ENCODE results near the gene TKT. TPM values are rescaled to one million over a fixed set of nuclear protein-coding genes. Genes with fewer than 3 reads are reported as not detected.
A peak's percentile ranks its signal among the peaks of the same experiment; 100 is the strongest.

TKT gene
- total RNA-seq, 1 experiment from 2014 or later, result 650 TPM

- H3K23ac ChIP-seq (ENCODE audit: insufficient read length, low read depth, low read length), result no peak overlapping the region
- H3T11ph ChIP-seq (ENCODE audit: low read length), result no peak overlapping the region
- H2AK5ac ChIP-seq (ENCODE audit: insufficient read length, low read length), result no peak overlapping the region
- H3K18ac ChIP-seq (ENCODE audit: insufficient read length, low read depth, low read length), result no peak overlapping the region
- no peak overlapping the region for H2BK20ac ChIP-seq (ENCODE audit: low read depth, low read length, poor library complexity, severe bottlenecking)
- H3K4me3 Mint-ChIP-seq, result no peak overlapping the region
- H2BK120ac ChIP-seq (ENCODE audit: low read depth, low read length, poor library complexity, severe bottlenecking), result no peak overlapping the region
- peaks cover 65 to 70% of the 10 kb centered on the region in 2 experiments for H3K4me1 Mint-ChIP-seq
- no peak overlapping the region for H2BK15ac ChIP-seq (ENCODE audit: low read depth, low read length)
- DNase-seq, result no peak
- no CpG with 5 or more reads among the region's 2 CpGs for WGBS (ENCODE audit: extremely low coverage, insufficient read length, low lambda C conversion rate)
- H3K4me2 ChIP-seq (ENCODE audit: insufficient read depth, insufficient read length, low read length), result no peak overlapping the region
- peaks cover 8% of the 10 kb centered on the region for H3K79me1 ChIP-seq (ENCODE audit: insufficient read depth, low read depth, low read length, poor library complexity, severe bottlenecking)
- H4K8ac ChIP-seq (replicated peaks; ENCODE audit: insufficient read length, low read depth, low read length), result no peak overlapping the region
- peak overlapping the region in 2 of 3 experiments; percentile 51 to 76; a peak in 4 of 7 replicates for H3K27ac Mint-ChIP-seq
- H4K91ac ChIP-seq (ENCODE audit: insufficient read length, low read depth, low read length), result no peak overlapping the region
- peaks cover 91% of the 10 kb centered on the region for H3K79me2 ChIP-seq (ENCODE audit: insufficient read depth, low read length)
- no peak overlapping the region for H3K56ac ChIP-seq (ENCODE audit: insufficient read length, low read depth, low read length)
- no peak overlapping the region for H4K5ac ChIP-seq (ENCODE audit: insufficient read length, low read depth, low read length)
- no peak overlapping the region for H2BK12ac ChIP-seq (ENCODE audit: insufficient read length, low read depth, low read length)
- no peaks in the 10 kb centered on the region; the same call in 1 of the 2 replicates for H3K27me3 Mint-ChIP-seq (ENCODE audit: low read depth)
- peaks cover 21 to 36% (median 26%) of the 10 kb centered on the region in 3 experiments; a peak in 6 of 7 replicates for H3K36me3 Mint-ChIP-seq (ENCODE audit: insufficient read depth in 1 of 3, low read depth in 3 of 3)
- no peak overlapping the region for H3K9ac ChIP-seq (ENCODE audit: extremely low read depth, insufficient read length, low read length)
- H2AFZ ChIP-seq (ENCODE audit: low read length), result no peak overlapping the region
- H3K9me3 ChIP-seq (ENCODE audit: control insufficient read depth, low read depth, low read length), result no peaks in the 10 kb centered on the region
- peaks cover 29% of the 10 kb centered on the region; the same call in 1 of the 2 replicates for H3K4me1 ChIP-seq (ENCODE audit: insufficient read depth, low read length)
- H3K27ac ChIP-seq (ENCODE audit: insufficient read length, low read depth, low read length), result no peak overlapping the region
- no peak overlapping the region for H2BK5ac ChIP-seq (ENCODE audit: insufficient read length, low read length)
- H3K14ac ChIP-seq (ENCODE audit: insufficient read depth, low read length), result no peak overlapping the region
- no peaks in the 10 kb centered on the region for H3K9me3 Mint-ChIP-seq
- H4K20me1 ChIP-seq (ENCODE audit: control insufficient read depth, insufficient read depth, insufficient read length), result peaks cover 2% of the 10 kb centered on the region
- H3K4ac ChIP-seq (ENCODE audit: low read depth, low read length), result no peak overlapping the region
- H3K27me3 ChIP-seq (ENCODE audit: insufficient read depth, low read length), result no peaks in the 10 kb centered on the region
- peaks cover 2% of the 10 kb centered on the region for H3K23me2 ChIP-seq (ENCODE audit: insufficient read length, low read depth, low read length, poor library complexity, severe bottlenecking)
- TF ChIP-seq CTCF (conservative IDR thresholded peaks at IDR 0.05), result no peak
Observed at GRCh38 chr3:53247619-53248018, 8.2 kb downstream of the TKT start.
